Mammary epithelial cell (primary cell): Measurements from ENCODE around the gene ADRA2A.

Experiments
- CTCF ChIP-seq, 2 donors: IDR thresholded peaks in 1 of 2; conservative IDR thresholded peaks in 1 of 2; 2 replicates each; pipeline ENCODE4 v1.5.1; 2011 to 2012; ENCODE audit warnings: inconsistent platforms in 2 of 2, low read length in 2 of 2, mild to moderate bottlenecking in 2 of 2, control low read depth in 1 of 2, low read depth in 1 of 2; ENCODE audit not compliant: insufficient read depth in 1 of 2; ENCODE audit errors: extremely low read depth in 1 of 2
- EZH2 ChIP-seq: IDR thresholded peaks from 2 replicates; pipeline ENCODE4 v1.6.1; 2012; ENCODE audit warnings: low read length, inconsistent platforms, borderline replicate concordance

GRCh38 chr10:111113238-111113960 is 36.6 kb downstream of the ADRA2A start:
- TF ChIP-seq CTCF (conservative IDR thresholded peaks at IDR 0.05 in 1 of 2, IDR thresholded peaks at IDR 0.05 in 1 of 2; ENCODE audit: extremely low read depth in 1 of 2, insufficient read depth in 1 of 2, low read depth in 1 of 2, low read length in 2 of 2) (no peak), EZH2 (no peak)
